COLO668 (cell line): ENCODE data around the gene AHNAK.

Experiments
- DNase-seq: peaks from one replicate; lab custom pipeline; 2025; ENCODE audit not compliant: unreplicated experiment; lab: John Stamatoyannopoulos, UW

AHNAK gene

GRCh38 chr11:62406034-62406433, 140.6 kb downstream of the AHNAK start:
- DNase-seq, result no peak

- peak; percentile 5 for DNase-seq
These were observed 141.7 kb downstream of the AHNAK start for GRCh38 chr11:62404901-62405300.

- no peak for DNase-seq
These were observed 142.2 kb downstream of the AHNAK start for GRCh38 chr11:62404435-62404834.

- no peak for DNase-seq
These were observed 143.5 kb downstream of the AHNAK start for GRCh38 chr11:62402960-62403730.

GRCh38 chr11:62402226-62402959, 144.2 kb downstream of the AHNAK start:
- DNase-seq, result no peak

- no peak for DNase-seq
These were observed 144.8 kb downstream of the AHNAK start for GRCh38 chr11:62401811-62402210.

- no peak for DNase-seq
These were observed 145.2 kb downstream of the AHNAK start for GRCh38 chr11:62401356-62401755.

GRCh38 chr11:62400760-62401159, 145.8 kb downstream of the AHNAK start:
- no peak for DNase-seq

GRCh38 chr11:62400281-62400680, 146.3 kb downstream of the AHNAK start:
- DNase-seq, result no peak

- no peak for DNase-seq
These were observed 146.7 kb downstream of the AHNAK start for GRCh38 chr11:62399878-62400266.

- DNase-seq, result no peak
These were observed 147.3 kb downstream of the AHNAK start for GRCh38 chr11:62399172-62399877.

- no peak for DNase-seq
These were observed 148.3 kb downstream of the AHNAK start for GRCh38 chr11:62398011-62398994.

GRCh38 chr11:62395885-62396551, 150.6 kb downstream of the AHNAK start:
- no peak for DNase-seq

- peak; percentile 32 for DNase-seq
These were observed 151.6 kb downstream of the AHNAK start for GRCh38 chr11:62394825-62395538.

- DNase-seq, result no peak
These were observed 152.9 kb downstream of the AHNAK start for GRCh38 chr11:62393735-62394134.

- DNase-seq, result no peak
These were observed 153.5 kb downstream of the AHNAK start for GRCh38 chr11:62393061-62393611.

GRCh38 chr11:62392506-62392905, 154.1 kb downstream of the AHNAK start:
- no peak for DNase-seq

- no peak for DNase-seq
These were observed 154.8 kb downstream of the AHNAK start for GRCh38 chr11:62391642-62392425.
